Stimulated activated CD4-positive, alpha-beta T cell treated with anti-CD3 and anti-CD28 coated beads, Interleukin-4, amount 100 ng/mL, for 4 hours (primary cell): ENCODE measurements around the gene ERC1.

ENCODE experiments used
- DNase-seq, 2 experiments: peaks; one replicate each; pipeline ENCODE4 v3.0.0-alpha.2; 2020

The ERC1 gene

DNA sequence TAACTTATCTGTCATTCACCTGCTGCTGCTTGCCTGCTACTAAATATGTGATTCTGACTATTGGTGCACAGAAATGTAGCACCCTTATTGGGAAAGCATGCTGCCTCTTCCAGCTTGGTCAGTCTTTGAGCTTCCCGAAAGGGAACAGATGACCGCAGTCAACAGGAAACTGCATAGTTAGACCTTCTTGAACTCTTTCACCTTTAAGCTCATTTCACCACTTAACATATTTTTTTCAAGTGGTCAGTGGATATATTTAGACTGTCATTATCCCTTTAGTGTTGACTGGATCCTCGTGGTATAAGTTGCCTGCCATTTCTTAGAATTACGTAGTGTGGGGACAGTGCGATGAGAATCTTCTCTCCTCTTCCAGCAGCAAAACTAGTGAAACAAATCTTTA, 378.4 kb downstream of the ERC1 start:
- no peak for DNase-seq

DNA sequence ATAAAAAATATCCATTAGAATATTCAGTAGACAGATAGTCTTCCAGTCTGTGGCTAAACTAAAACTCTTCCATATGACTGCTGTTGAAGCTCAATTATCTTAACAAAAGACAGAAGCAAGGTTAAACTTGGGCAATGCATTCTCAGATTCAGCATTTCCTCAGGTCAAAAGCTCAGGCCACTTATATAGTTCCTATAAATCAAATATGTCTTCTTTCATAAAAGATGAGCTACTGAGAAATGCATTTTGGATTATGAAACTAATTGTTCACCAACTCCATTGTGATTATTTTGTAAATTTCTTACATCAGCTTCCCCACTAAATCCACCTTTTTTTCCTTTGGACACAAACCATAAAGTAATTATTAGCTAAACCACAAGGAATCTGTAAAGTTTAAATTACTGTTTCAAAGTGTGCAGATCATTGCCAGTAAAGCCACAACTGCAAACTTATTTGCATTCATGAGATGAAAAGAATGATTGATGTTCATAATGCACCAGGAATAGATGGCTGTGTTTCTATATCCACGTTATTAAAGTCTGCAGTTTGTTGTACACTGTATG, 379.0 kb downstream of the ERC1 start:
- DNase-seq, result no peak

DNA sequence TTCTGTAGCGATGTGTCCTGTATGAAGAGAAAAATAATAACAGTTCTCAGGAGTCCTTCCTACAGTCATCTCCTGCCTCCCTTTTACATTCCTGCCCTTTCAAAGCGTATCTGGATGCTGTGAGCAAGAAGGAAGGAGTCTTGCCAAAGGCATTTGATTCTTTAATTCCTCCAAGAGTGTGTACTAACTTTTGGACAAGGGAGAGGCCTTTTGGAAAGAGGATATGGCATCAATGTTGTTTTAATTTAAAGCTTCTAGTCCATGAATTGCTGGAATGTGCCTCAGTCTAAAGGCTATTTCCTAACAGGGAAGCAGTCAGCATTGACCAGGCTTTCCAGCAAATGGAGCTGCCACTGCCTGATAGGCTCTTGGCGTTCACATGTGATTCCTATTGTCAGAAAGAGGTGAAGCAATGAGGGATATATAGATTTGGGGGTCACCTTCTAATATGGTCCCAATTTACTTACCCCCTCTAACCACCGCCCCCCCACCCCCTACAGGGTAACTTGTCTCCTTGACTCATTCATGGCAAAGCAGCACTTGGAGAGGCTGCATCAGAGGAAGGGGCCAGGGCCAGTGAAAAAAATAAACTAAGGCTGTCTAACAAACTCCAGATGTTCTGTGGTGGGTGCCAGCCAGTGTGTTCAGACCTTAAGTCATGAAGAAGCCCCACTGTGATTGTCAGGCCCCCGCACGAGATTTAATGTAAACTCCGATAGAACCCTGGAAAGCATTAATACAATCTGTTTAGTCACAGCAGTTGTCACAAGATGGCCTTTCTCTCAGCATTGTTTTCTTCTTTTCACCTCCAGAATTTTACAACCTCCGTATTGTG, 383.1 kb downstream of the ERC1 start:
- no peak for DNase-seq

DNA sequence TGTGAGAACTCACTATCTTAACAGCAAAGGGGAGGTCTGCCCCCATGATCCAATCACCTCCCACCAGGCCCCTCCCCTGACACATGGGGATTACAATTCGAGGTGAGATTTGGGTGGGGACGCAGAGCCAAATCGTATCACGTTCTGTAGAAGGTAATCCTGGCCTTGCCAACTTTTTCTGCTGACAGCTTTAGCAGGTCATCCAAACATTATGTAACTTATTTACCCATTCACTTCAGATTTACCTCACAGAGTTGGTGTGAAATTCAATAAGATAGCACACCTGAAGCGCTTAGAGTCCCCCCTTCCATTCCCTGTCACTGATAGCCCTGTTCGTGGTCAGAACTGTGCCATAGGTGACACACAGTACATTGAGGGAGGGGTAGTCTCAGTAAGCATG, 384.3 kb downstream of the ERC1 start:
- no peak for DNase-seq

DNA sequence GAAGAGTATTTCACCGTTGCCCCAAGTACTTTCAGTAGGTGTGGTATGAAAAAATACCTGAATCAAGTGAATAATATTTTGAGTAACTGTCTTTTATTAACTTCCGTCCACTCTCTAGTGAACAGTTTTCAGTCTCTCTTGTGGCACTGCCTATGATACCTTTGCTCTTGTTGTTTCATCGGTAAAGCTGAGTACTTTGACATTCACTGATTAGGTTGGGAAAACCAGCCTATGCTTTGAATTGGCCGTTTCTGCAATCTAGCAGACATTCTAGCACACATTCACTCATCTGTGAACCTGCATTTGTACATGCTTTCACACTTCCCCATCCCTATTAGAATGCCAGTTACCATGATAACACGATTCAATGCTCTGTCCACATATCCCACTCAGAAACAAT, 386.1 kb downstream of the ERC1 start:
- no peak for DNase-seq

DNA sequence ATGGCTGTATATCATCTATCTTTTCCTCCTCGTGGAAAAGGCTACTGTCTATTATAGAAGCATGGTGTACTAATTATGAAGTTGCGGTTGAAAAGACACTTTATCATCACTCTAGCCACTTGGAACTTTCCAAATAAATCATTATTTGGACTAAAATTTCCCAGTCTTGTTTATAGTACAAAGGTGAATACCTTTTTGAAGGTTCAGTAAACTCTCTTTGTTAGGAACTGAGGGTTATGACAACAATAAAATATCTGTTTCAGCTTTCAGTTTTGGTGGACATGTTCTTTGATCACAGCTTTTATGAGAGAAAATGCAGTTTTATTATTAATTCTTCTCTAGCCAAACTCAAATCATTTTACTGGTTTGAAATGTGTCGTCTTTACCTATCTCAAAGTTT, 386.7 kb downstream of the ERC1 start:
- no peak for DNase-seq

DNA sequence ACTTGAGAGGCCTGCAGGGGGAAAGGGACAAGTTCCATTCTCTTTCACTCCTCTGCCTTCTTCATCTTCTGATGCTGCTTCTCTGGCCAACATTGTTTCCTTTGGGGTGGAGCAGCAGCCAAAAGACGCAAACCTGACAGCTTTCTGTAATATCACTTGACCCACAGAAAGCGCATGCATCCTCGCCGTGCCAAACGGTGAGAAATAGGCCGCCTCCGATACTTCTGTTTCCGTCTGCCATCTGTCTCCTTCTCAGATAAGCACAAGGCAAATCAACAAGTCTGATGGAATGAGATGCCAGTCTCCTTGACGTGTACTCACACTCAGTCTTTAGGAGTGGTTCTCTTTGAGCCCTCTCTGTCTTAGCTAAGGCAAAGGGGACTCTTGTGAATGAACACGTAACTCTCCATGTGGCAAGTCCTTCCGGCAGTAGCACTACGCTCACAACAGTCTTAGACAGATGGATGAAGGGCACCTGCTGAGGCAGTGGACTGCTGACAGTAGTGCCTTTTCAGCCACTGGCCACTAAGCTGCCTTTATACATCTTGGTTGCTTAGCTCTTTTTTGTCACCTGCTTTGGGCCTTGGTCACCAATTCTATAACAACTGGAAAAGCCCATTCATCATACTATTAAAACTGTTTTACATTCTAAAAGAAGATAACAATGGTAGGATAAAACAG, 389.3 kb downstream of the ERC1 start:
- no peak for DNase-seq

DNA sequence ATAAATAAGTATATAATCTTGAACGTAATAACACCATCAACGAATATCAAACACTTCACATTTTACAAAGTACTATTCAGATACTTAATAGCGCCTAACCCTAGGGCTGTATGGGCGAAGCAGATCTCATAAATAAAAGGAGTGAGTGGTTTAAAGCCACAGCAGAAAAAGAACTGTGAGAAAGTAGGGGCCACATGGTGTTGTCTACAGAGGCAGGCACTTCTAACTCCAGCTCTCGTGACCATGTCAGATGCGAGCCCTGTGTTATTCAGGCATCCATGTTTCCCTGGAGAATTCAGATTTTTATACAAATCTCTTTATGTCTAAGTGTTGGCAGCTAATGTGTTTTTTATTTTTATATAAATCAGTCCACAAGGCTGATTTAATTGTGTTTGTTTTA, 391.1 kb downstream of the ERC1 start:
- DNase-seq, result no peak

DNA sequence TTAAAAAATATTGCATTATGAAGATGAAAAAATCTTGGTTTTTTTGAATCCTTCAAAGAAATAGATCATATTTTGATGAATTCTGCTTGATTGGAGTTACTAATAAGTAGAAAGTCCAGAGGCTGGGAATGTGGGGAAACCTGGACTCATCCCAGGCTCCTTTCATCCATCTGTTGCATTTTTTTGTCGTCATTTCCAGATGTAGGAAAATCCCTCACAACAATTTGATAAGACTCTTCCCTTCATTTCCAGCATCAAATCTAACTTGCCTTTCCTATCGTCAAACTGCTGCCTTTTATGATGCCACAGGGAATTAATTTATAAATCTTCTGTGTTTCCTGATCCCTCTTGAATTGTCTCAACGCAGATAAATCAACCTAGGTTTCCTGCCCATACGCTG, 391.8 kb downstream of the ERC1 start:
- DNase-seq, result no peak

DNA sequence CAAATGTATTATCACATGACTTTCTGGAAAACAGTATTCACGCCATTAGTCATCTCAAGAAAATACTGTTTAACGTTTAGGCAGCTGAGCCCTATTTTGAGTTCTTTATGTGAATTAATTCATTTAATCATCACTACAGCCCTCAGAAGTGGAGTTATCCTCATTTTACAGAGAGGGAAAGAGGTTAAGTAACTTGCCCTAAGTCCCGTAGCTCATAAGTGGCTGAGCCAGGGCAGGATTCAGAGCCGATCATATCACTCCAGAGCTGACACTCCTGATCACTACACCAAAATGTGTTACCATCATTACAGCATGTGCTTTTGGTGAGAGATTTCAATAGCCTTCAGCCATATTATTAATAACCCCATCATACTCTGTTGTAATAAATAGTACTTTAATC, 392.7 kb downstream of the ERC1 start:
- DNase-seq, result no peak

DNA sequence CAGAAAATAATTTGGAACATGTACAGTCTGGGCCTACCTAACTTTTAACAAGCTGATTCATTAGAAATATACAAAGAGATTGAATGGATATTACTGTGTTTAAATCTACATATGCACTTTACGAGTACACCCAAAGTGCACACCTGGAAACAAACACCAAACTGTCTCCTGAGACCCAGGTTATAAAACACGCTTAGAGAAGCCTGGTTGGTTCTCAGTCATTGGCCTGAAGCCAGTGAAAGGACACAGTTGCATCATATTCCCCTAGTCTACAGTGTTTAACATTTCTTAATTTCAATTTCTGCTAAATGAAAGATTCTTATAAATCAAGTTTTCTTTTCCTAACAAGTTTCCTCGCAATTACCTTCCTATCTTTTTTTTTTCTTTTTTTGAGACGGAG, 393.9 kb downstream of the ERC1 start:
- DNase-seq, result no peak

DNA sequence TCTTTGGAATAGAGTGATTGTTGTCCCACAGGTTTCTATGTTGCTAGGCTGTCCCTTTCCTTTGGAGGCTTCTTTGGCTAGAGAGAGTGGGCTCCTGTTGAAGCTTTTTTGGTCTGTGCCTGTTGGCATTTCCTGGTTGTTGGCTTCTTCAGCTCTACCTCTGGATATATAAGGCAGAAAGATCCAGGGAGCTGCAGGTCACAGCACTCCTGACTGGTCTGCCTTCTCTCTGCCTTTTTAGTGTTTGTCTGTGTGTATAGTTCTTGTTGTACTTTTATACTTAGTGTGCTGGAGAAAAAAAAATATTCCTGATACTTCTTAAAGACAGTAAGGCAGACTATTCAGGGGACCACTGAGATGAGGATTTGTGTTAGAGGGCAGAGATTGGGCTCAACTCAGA, 400.7 kb downstream of the ERC1 start:
- DNase-seq, result no peak

DNA sequence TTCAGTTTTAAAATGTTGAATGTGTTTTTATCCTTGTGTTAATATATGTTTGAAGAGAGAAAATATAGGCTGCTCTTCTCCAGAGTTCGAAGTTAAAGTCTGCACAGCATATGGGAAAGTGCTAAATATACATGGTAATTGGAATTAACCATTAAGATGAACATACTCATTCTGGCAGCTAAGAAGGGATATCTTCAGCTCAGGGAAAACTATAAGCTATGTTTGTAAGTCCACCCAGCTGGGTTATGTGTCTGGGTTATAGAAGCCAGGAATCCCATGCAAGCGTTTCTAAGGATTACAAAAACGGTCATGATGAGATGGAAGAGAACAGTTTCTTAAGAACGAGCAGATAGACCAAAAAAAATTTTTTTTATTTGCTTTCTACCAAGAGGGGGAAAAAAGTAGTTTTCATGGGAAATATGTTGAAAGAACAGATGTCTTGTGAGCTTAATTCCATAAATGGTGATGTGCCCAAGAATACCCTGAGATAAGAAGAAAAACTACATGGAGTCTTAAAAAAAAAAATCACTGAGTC, 404.5 kb downstream of the ERC1 start:
- no peak for DNase-seq

DNA sequence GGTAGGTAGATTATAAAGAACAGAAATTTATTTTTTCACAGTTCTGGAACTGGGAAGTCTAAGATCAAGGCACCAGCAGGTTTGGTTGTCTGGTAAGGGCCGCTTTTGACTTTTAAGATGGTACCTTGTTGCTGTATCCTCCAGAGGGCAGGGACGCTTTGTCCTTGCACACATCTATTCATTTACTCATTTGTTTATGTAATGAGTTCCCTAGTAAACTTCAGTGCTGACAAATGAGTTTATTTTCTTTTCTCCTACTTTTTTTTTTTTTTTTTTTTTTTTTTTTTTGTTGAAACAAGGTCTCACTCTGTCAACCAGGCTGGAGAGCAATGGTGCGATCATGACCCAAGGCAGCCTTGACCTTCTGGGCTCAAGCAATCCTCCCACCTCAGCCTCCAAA, 407.6 kb downstream of the ERC1 start:
- DNase-seq, result no peak

DNA sequence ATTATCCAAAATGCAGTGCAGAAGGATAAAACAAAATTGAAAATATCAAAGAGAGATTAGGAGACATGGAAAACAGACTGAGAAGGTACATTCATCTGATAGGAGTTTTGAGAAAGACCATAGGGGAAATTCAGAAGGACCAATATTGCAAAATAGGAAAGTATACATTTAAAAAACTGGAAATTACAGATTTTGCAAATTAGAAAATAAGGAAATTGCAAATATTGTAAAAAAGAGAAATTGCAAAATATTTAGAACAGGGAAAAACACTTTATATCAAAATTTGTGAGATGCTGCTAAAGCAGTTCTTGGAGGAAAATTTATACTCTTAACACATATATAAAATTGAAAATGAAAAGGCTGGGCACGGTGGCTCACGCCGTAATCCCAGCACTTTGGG, 410.9 kb downstream of the ERC1 start:
- no peak for DNase-seq

DNA sequence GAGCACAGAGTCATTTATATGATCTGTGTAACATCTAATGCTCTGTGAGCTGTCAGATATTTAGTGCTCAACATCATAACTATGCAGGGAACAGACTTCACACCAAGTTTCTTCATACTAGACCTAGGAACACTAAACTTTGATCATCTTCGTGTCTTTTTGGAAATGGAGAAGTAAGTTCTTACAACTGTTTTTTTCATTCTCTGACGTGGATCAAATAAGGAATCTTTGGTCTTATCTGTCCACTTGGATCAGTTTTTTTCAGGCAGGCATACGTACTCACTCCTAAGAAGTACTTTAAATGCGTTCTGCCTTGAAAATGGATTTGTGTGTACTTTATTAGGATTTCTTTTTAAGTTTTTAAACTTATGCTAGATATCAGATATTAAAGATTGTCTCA, 412.4 kb downstream of the ERC1 start:
- DNase-seq, result no peak

DNA sequence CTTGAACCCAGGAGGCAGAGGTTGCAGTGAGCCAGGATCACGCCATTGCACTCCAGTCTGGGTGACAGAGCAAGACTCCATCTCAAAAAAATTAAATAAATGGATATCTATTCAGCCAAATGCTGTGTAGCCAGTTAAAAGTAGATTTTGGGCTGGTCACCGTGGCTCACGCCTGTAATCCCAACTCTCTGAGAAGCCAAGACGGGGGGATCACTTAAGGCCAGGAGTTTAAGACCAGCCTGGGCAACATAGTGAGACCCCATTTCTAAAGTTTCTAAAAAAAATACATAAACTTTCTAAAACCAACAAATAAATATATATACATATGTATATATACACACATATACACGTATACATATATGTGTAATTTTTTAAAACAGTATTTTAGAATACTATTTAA, 414.6 kb downstream of the ERC1 start:
- no peak for DNase-seq

DNA sequence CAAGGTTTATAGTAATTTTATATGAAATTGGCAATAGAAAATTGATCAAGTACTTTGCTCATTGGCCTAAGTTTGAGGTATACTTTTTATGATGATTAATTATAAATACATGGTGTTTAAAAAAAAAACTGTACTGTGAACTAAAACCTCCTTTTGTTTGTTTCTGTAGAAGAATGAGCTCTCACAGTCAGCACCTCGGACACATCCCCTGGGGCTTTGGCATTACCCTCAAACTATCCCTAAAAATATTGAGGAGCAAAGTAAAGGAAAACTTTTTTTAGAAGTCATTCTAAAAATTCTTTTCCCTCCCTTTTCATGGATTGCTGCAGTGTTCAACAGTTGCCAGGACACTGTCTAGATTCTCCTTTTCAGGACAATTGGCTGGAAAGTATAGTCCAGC, 419.8 kb downstream of the ERC1 start:
- DNase-seq, result no peak

DNA sequence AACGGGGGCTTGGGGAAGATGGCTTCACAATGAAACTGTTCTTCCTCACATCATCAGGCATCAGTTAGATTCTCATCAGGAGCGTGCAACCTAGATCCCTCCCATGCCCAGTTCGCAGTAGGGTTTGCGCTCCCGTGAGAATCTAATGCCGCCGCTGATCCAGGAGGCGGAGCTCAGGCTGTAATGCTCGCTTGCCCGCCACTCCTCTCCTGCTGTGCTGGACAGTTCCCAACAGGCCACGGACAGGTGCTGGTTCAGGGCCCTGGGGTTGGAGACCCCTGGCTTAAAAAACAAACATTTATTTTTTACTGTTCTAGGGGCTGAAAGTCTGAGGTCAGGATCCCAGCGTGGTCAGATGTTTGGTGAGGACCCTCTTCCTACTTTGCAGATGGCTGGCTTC, 422.9 kb downstream of the ERC1 start:
- no peak for DNase-seq

DNA sequence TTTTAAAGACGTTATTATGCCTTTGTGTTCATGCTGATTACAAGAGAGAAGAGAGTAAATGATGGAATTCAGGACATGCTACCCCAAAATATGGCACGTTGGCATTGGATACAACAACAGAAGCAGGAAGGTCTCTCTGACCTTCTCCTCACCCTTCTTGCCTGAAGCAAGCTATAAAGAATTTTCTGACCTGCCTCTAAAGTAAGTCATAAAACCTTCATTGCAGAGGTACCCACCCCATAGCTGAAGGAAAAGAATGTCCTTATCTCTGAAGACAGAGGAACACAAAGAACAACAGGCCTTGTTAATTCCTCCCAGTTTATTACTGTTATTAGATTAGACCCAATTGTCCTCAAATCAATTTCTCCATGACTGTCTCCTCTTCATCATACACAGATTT, 427.1 kb downstream of the ERC1 start:
- DNase-seq, result no peak

DNA sequence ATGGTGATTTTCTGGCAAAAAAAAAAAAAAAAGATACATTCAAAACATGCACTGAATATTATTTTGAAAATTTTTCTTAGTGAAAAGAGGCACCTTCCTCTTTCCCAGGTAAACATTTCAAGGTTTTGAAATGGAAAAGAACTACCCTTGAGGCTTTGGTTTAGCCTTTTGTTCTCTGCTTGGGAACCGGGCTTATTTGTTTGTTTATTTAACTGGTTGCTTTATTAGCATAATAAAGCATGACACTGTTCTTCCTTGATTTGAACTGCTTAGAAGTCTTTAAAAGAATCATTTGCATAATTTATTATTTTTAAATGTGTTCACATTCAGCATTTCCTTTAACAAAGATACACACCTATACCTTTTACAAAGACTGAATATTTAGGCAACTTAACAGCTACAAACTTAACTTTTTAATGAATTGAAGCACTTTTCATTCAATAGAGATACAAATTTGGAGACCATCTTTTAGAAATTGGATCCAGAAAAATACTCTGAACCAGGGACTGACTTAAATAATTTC, 428.9 kb downstream of the ERC1 start:
- DNase-seq, result no peak

DNA sequence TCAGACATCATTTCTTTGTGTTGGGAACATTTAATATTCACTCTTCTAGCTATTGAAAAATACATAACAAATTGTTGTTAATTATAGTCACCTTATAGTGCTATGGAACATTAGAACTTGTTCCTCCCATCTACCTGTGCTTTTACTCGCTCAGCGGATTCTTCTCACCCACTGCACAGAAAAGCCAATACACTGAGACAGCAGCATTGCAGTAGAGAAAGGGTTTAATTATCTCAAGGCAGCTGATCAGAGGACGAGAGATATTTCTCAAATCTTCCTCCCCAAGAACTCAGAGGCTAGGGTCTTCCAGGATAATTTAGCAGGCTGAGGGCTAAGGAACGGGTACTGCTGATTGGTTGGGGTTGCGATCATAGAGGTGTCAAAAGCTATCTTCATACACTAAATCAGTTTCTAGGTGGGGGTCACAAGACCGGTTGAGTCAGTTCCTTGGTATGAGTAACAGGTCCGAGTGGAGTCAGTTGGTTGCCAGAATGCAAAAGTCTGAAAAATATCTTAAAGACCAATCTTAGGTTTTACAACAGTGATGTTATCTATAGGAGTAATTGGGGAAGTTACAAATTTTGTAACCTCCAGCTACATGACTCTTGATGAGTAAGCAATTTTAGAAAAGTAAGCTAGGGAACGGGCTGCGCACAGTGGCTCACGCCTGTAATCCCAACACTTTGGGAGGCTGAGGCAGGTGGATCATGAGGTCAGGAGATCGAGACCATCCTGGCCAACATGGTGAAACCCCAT, 430.2 kb downstream of the ERC1 start:
- no peak for DNase-seq
